HG03354 (cell line): Measurements from ENCODE around the gene OTOF.

Experiments
- ATAC-seq: cut with Tn5 transposase; IDR thresholded peaks from one replicate; pipeline ENCODE4 v1.9.1; 2021; ENCODE audit warnings: mild to moderate bottlenecking; ENCODE audit not compliant: unreplicated experiment, poor library complexity, severe bottlenecking

OTOF gene

GRCh38 chr2:26455670-26456439 lies 22.1 kb downstream of the OTOF start:
- no peak for ATAC-seq

DNA sequence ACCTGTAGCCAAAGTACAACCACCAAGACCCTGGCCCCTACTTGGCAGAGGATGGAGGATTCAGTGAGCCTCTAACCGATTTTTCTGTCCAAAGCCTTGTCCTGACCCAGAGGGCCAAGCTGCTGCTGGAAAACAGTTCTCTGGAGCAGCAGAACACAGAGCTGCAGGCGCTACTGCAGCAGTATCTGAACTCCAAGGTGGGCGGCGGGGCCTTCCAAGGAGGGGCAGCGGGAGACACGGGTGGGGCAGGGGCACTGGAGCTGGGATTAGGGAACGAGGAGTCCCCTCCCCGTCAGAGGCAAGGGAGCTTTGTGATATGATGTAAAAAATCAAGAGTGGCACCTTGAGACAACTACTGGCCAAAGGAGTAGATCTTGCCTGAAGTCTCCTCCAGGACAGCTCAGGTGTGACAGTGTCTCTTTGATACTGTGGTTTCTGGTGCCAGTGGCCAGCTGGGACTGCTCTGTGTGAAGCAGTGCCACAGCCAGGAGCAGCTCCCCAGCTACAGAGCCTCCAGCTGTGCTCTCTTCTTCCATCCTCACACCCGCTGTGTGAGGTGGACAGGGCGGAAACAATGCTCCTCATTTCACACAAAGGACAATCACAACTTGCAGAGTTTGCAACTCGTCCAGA lies 22.8 kb downstream of the OTOF start:
- no peak for ATAC-seq

DNA sequence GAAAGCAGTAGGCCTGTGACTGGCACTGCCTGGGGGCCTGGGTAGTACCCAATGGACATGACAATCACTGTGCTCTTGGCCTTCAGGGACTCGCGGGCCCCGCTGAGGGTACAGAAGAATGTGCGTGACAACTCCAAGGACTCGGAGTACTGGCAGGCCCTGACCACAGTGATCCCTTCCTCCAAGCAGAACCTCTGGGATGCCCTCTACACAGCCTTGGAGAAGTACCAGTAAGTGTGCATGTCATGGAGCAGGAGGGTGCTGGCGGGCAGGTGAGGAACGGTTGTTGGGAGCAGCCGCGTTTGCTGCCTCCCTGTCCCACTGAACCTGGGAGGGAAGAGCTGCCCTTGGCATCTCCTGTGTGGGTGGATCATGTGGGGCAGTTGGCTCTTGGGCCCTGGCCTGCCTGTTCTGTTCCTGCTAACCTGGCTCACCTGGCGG lies 23.3 kb downstream of the OTOF start:
- ATAC-seq = no peak

DNA sequence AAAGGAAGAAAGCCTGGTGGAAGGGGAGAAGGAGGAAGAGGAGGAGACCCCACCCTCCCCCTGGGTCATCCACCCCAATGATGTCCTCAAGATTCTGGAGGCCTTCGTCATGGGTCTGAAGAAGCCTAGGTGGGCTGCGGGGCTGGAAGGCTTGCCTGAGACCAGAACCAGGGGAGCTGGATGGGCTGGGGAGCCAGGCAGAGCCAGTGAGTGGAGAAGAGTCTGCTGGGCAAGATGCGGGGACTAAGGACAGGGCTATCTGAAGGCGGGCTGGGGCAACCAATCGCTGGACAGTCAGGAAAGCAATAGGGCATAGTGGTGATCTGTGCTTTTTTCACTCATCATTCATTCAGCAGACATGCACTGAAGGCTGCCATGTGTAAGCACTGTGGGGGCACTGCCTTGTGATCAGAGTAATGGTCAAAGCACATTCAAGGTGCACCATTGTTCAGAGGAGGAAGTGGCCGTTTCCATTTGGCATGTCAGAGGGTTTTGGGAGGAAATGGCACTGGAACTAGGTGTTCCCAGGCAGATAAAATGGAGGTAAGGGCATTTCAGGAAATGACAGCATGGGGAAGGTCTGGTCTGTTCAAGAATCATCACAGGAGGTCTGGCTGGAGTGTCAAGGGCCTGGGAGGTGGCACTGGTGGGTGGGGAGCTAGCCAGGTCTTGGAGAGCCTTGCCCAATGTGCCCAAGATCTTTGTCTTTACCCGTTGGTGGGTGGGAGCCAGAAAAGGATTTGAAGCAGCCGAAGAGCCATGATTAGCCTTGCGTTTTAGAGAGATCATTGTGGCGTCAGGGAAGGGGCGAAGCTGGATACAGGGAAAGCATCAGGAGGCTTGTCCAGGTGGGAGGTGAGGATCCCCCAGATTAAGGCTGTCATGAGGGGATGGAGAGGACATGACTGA lies 24.2 kb downstream of the OTOF start:
- ATAC-seq = no peak

- ATAC-seq = no peak
These were observed 26.2 kb downstream of the OTOF start for GRCh38 chr2:26451700-26452099.

DNA sequence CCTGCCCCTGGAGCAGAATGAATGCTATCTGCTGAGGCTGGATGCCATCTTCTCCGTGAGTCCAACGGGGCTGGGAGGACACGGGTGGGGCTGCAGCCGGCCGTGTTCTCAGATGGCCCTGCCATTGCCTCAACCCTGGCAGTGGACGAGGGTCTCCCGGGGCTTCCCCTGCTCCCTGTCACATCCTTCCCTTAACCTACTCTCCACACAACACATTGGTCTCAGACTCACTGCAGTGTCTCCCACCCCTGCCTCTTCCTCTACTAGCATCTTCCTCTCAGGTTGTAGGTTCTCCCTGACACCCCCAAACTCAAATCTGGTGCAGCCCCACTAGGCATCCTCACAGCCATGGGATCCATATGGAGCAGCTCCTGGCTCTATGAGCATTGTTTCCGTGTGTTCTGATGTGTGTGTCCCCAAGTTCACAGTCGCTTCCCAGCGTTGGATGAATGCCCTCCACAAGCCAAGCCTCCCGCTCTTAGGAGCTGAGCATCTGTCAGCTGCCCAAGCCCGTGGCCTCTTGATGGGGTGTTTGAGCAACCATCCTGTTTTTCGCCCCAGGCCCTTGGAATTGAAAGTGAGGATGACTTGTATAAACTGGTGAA lies 27.8 kb downstream of the OTOF start:
- no peak for ATAC-seq

DNA sequence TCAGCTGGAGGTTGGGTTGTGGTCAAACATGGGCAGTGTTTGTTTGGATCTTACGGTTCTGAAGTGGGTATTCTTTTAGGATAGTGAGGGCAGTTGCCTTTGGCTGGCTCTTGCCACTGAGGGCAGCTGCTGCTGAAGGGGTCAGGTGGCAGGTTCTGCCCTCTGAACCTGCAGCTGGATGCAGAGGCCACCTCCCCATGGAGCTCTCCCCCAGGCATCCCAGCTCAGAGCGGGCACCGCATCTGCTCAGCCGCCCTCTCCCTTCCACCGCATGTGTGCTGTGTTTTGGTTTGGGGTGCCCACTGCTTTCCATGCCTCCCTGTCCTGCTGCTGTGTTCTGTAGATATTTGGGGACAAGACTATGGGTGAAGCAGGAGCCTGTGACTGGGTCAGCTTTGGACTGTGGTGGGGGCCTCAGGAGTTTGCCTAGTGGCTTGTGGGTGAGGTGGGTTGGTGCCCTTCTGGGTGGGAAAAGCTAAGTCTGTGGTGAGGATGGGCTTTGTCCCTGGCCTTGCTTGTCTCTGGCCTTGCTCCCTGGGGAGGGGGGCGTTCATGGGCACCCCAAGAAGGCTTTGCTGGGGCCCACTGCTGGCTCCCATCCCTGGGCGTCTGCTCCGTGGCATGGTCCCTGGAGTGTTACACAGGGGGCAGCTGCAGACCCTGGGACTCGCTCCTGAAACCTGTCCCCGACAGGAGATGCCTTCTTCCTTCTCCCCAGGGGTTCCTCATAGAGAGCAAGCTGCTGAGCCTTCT lies 28.5 kb downstream of the OTOF start:
- ATAC-seq = no peak

- ATAC-seq = no peak
These were observed 29.3 kb downstream of the OTOF start for GRCh38 chr2:26448651-26449050.

DNA sequence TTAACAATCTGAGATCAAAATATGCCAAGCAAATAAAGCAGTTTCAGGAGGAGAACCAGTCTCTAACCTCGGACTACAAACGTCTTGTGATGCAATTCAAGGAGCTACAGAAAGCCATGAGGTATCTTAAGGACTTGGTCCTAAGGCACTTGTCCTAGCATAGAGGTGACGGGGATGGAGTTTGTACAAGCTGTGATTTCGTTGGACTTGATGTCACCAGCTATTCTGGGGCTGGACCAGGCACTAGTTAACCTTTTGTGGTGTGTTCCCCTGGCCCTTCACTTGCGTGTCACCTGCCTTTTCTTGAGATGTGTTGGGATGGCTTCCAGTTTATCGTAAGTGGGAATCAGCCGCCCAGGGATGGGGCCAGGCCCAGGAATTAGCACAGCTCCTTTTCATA lies 33.7 kb downstream of the OTOF start:
- ATAC-seq = no peak

GRCh38 chr2:26442707-26443106 lies 35.2 kb downstream of the OTOF start:
- ATAC-seq = no peak

DNA sequence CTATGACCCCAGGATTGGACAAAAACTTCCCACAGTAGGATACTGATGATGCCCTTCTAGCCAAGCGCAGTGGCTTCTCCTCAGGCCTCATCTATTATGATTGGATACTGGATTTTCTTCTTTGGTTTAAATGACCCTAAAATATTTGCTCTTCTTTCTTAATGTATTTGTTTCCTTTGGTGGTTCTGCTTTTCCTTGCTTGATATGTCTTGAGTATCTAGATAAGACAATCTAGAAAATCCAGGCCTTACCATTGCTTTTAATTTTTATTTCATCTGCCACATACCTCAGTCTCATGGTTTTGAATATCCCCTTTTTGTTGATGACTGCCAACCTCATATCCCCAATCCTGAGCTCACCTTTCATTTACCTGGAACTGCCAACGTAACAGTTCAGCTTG lies 35.6 kb downstream of the OTOF start:
- no peak for ATAC-seq

- ATAC-seq = no peak
These were observed 39.0 kb downstream of the OTOF start for GRCh38 chr2:26438926-26439325.

DNA sequence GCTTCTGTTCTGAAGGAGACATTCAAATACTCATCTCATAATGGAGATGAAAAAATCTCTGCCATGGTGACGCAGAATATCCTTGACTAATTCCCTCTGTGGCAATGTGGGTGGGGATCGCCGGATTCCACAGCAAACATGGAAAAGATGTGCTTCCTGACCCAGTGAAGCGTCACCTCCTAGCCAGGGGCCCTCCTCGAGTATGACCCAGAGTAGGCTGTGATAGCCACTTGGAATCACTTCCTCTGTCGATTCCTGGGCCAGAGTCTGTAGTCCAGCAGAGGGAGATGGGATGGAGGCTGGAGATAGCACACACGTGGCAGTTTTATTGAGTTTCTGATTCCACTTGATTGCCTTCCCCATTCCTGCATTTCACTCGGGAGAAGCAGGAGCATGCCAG lies 39.4 kb downstream of the OTOF start:
- no peak for ATAC-seq

DNA sequence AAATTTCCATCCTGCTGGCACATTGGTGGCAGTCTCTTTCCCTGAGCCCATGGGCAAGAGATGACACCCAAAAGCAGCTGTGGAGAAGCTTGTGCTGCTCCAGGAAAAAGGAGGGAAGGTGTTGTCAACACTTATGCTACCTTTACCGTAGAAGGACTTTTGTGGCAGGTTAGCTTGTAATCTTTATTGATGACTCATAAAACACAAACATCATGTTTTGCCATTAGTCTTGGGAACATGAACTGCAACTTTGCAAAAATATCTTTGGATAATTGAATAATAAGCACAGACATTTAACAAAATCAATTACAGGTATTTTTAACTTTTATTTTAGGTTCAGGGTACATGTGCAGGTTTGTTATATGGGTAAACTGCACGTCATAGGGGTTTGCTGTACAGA lies 42.8 kb downstream of the OTOF start:
- no peak for ATAC-seq

DNA sequence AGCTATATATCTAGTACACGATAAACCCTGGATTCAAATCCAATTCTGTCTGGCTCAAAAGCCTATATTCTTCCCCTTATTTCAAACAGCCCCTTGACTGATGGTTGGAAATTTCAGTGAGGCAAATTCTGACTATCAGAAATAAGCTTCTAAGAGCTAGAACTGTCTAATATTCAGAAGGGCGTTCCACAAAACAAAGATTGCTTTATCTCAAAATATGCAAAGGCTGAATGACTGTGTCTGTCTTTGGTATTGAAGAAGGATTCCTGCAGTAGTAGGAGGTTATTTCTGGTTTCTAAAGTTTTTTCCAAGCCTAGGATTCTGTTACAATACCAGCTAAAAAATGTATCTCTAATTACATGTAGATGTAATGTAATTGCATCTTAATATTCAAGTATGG lies 45.1 kb downstream of the OTOF start:
- no peak for ATAC-seq

DNA sequence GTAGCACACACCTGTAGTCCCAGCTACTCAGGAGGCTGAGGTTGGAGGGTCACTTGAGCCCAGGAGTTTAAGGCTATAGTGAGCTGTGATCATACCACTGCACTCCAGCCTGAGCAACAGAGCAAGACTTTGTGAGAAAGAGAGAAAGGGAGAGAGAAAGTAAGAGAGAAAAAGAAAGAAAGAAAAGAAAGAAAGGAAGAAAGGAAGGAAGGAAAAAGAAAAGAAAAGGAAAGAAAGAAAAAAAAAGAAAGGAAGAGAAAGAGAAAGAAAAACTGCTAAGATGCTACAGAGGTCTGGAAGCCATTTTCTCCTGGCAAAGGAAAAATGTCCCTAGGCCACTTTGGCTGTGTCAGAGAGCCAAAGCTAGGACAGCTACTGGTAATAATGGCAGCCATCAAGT lies 45.6 kb downstream of the OTOF start:
- ATAC-seq = no peak

DNA sequence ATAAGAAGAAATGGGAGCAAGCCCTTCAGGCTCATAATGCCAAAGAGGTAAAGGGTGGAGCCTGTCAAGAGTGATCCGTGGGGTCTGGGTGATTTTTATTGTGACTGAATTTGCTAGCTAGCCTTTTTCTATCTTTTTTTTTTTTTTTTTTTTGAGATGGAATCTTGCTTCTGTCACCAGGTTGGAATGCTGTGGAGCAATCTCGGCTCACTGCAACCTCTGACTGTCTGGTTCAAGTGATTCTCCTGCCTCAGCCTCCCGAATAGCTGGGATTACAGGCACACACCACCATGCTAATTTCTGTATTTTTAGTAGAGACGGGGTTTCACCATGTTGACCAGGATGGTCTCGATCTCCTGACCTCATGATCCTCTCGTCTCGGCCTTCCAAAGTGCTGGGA lies 47.1 kb downstream of the OTOF start:
- no peak for ATAC-seq

- ATAC-seq = no peak
These were observed 47.9 kb downstream of the OTOF start for GRCh38 chr2:26429779-26430578.

DNA sequence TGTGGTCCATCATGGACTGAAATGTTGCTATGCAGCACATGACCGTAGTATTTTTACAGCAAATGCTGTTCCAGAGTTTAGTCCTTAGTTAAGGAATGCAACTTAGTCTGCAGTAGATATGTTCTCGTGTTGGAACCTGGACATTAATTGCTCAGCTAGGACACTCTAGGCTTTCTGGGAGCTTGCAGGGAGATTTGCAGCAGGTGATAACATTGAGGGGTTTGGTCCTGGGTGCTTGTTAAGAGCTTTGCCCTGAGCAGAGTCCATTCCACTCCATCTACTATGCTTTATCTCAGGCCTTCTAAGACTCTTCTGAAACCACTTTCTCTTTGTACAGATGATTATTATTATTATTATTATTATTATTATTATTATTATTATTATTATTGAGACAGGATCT lies 49.1 kb downstream of the OTOF start:
- ATAC-seq = no peak
